Neuronal stem cell (in vitro differentiated cells): ENCODE measurements around the gene C9orf78.
"Not testable (repeated sequence)": the region's sequence is repeated elsewhere in the genome, so short reads cannot be mapped to it uniquely, and the experiment has no call there.

ENCODE experiments used
- DNase-seq: peaks from one replicate; pipeline ENCODE4 v3.0.0-alpha.2; 2013; ENCODE audit warnings: low spot score
- H2AFZ ChIP-seq: one replicate; pipeline ENCODE4 v1.6.1; 2013; ENCODE audit warnings: mild to moderate bottlenecking, low read length, inconsistent platforms
- H2AK5ac ChIP-seq: 2 replicates; pipeline ENCODE4 v1.6.1; 2013; ENCODE audit warnings: low read depth, mild to moderate bottlenecking, inconsistent platforms, low read length, moderate library complexity, mixed read lengths
- H2BK120ac ChIP-seq: 2 replicates; pipeline ENCODE4 v1.6.1; 2013; ENCODE audit warnings: low read depth, mild to moderate bottlenecking, inconsistent platforms, low read length, moderate library complexity, mixed read lengths
- H2BK12ac ChIP-seq: one replicate; pipeline ENCODE4 v1.6.1; 2013; ENCODE audit warnings: low read length, inconsistent platforms
- H2BK15ac ChIP-seq: 2 replicates; pipeline ENCODE4 v1.6.1; 2013; ENCODE audit warnings: mild to moderate bottlenecking, low read length, inconsistent platforms, mixed read lengths
- H2BK5ac ChIP-seq: one replicate; pipeline ENCODE4 v1.6.1; 2013; ENCODE audit warnings: inconsistent platforms, mild to moderate bottlenecking, low read length, moderate library complexity
- H3K14ac ChIP-seq: one replicate; pipeline ENCODE4 v1.6.1; 2013; ENCODE audit warnings: low read length, inconsistent platforms
- H3K18ac ChIP-seq: 2 replicates; pipeline ENCODE4 v1.6.1; 2013; ENCODE audit warnings: low read length, inconsistent platforms
- H3K23ac ChIP-seq: 2 replicates; pipeline ENCODE4 v1.6.1; 2013; ENCODE audit warnings: low read depth, mild to moderate bottlenecking, mixed read lengths, low read length, inconsistent platforms; ENCODE audit not compliant: poor library complexity
- H3K27ac ChIP-seq: replicated peaks from 3 replicates; pipeline ENCODE4 v1.5.1; 2013; ENCODE audit warnings: low read length, inconsistent platforms
- H3K27me3 ChIP-seq, 3 experiments: 2 replicates each; pipeline ENCODE4 v1.6.1; 2013; ENCODE audit warnings: low read length in 3 of 3, mild to moderate bottlenecking in 2 of 3, inconsistent platforms in 1 of 3, low read depth in 1 of 3, mixed read lengths in 1 of 3, moderate library complexity in 1 of 3; ENCODE audit not compliant: control insufficient read depth in 3 of 3, insufficient read depth in 3 of 3
- H3K36me3 ChIP-seq, 2 donors: replicated peaks in 1 of 2; 2 replicates each; pipeline ENCODE4 v1.6.1; 2013; ENCODE audit warnings: low read length in 2 of 2; ENCODE audit not compliant: control insufficient read depth in 2 of 2, insufficient read depth in 2 of 2
- H3K4ac ChIP-seq: 2 replicates; pipeline ENCODE4 v1.6.1; 2013; ENCODE audit warnings: inconsistent platforms, mild to moderate bottlenecking, low read length, moderate library complexity
- H3K4me1 ChIP-seq, 2 donors: 1 replicate in 1 of 2; 2 replicates in 1 of 2; pipeline ENCODE4 v1.6.1; 2013; ENCODE audit warnings: low read length in 2 of 2, low read depth in 1 of 2; ENCODE audit not compliant: control insufficient read depth in 2 of 2, insufficient read depth in 1 of 2
- H3K4me2 ChIP-seq: one replicate; pipeline ENCODE4 v1.6.1; 2013; ENCODE audit warnings: mild to moderate bottlenecking, low read length, inconsistent platforms; ENCODE audit not compliant: insufficient read depth, poor library complexity, severe bottlenecking
- H3K4me3 ChIP-seq, 2 donors: 2 replicates each; pipeline ENCODE4 v1.5.1; 2013; ENCODE audit warnings: low read length in 2 of 2, mild to moderate bottlenecking in 2 of 2, inconsistent platforms in 1 of 2, moderate library complexity in 1 of 2
- H3K79me1 ChIP-seq: one replicate; pipeline ENCODE4 v1.6.1; 2013; ENCODE audit warnings: low read depth, mild to moderate bottlenecking, inconsistent platforms, low read length, moderate library complexity
- H3K9ac ChIP-seq: one replicate; pipeline ENCODE4 v1.6.1; 2013; ENCODE audit warnings: mild to moderate bottlenecking, low read depth, low read length, inconsistent platforms; ENCODE audit not compliant: poor library complexity
- H3K9me3 ChIP-seq, 2 donors: replicated peaks in 1 of 2; 2 replicates each; pipeline versions ENCODE3 to v1.6.1; 2013; ENCODE audit warnings: low read length in 2 of 2, mild to moderate bottlenecking in 2 of 2, inconsistent platforms in 1 of 2, low read depth in 1 of 2, mixed read lengths in 1 of 2, moderate library complexity in 1 of 2; ENCODE audit not compliant: control insufficient read depth in 2 of 2, insufficient read depth in 1 of 2
- H4K8ac ChIP-seq: one replicate; pipeline ENCODE4 v1.6.1; 2013; ENCODE audit warnings: low read depth, mild to moderate bottlenecking, inconsistent platforms, low read length, moderate library complexity
- H4K91ac ChIP-seq: one replicate; pipeline ENCODE4 v1.6.1; 2013; ENCODE audit warnings: low read length, low read depth, mild to moderate bottlenecking, inconsistent platforms; ENCODE audit not compliant: poor library complexity
- WGBS, 2 donors: extraction: QIAGEN DNeasy Blood & Tissue Kit; methylation state at CpG; one replicate each; pipeline ENCODE4 v1.1.7; 2013; ENCODE audit warnings: missing lambda C conversion rate in 2 of 2, mixed read lengths in 1 of 2; ENCODE audit not compliant: insufficient read length in 2 of 2, insufficient replicate concordance in 1 of 2; ENCODE audit errors: extremely low coverage in 2 of 2; 5-methylcytosine and 5-hydroxymethylcytosine counted together

C9orf78 gene

DNA sequence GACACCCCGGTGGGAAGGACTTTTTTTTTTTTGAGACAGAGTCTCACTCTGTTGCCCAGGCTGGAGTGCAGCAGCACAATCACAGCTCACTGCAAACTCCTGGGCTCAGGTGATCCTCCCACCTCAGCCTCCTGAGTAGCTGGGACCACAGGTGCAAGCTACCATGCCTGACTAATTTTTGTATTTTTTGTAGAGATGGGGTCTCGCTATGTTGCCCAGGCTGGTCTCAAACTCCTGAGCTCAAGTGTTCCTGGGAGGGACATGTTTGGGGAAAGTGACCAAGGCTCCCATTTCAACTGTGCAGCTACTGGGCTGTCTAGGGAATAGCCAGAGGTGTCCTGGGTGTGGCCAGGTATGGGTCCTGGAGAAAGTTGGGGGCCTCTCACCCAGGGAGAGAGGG, 39.0 kb downstream of the C9orf78 start:
- not testable (repeated sequence) for H3K79me1 ChIP-seq, H3K36me3 ChIP-seq, DNase-seq, H3K18ac ChIP-seq, H2BK12ac ChIP-seq, H4K91ac ChIP-seq, H2AFZ ChIP-seq, H3K4me1 ChIP-seq, H2BK15ac ChIP-seq, H2BK5ac ChIP-seq, H3K4me3 ChIP-seq, H3K9me3 ChIP-seq, H2BK120ac ChIP-seq, H3K27ac ChIP-seq, H4K8ac ChIP-seq, H3K4me2 ChIP-seq, H2AK5ac ChIP-seq, H3K14ac ChIP-seq, H3K4ac ChIP-seq, H3K9ac ChIP-seq, H3K23ac ChIP-seq
- H3K27me3 ChIP-seq = peaks cover 0 to 19% (median 4%) of the 10 kb centered on the region in 3 experiments
- WGBS, 2 donors = no CpG with 5 or more reads among the region's 2 CpGs

DNA sequence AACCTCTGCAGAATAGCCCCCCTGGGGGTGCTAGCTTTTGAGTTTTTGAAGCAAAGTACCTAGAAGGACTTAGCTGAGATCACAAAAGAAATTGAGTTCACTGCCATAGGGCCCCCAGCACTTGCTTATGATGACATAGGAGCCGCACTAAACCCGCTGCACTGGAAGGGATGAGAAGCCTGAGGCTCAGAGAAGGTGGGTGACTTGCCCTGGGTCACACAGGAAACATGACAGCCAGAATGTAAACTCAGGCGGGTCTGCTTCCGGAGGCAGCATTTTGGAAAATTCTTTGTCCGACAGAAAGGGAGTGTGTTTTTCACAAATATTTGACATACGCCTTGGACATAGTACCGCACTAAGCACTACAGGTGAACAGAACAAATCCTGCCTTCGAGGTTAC, 40.5 kb downstream of the C9orf78 start:
- H4K91ac ChIP-seq = no peak overlapping the region
- no peak overlapping the region for H3K14ac ChIP-seq
- H3K36me3 ChIP-seq = no peaks in the 10 kb centered on the region
- DNase-seq = no peak
- no peak overlapping the region for H3K23ac ChIP-seq
- peaks cover 0 to 19% (median 4%) of the 10 kb centered on the region in 3 experiments for H3K27me3 ChIP-seq
- no peak overlapping the region for H2BK5ac ChIP-seq
- no CpG with 5 or more reads among the region's 8 CpGs for whole genome bisulfite sequencing, 2 donors
- no peak overlapping the region for H3K4ac ChIP-seq
- no peaks in the 10 kb centered on the region for H3K9me3 ChIP-seq
- no peaks in the 10 kb centered on the region for H3K79me1 ChIP-seq
- no peak overlapping the region for H2AFZ ChIP-seq
- no peak overlapping the region for H2BK12ac ChIP-seq
- no peak overlapping the region for H3K4me2 ChIP-seq
- H2AK5ac ChIP-seq = no peak overlapping the region
- H2BK15ac ChIP-seq = no peak overlapping the region
- no peak overlapping the region for H2BK120ac ChIP-seq
- no peak overlapping the region for H4K8ac ChIP-seq
- H3K18ac ChIP-seq = no peak overlapping the region
- H3K4me1 ChIP-seq = no peaks in the 10 kb centered on the region
- no peak overlapping the region for H3K9ac ChIP-seq
- no peak overlapping the region for H3K4me3 ChIP-seq
- H3K27ac ChIP-seq = no peak overlapping the region

DNA sequence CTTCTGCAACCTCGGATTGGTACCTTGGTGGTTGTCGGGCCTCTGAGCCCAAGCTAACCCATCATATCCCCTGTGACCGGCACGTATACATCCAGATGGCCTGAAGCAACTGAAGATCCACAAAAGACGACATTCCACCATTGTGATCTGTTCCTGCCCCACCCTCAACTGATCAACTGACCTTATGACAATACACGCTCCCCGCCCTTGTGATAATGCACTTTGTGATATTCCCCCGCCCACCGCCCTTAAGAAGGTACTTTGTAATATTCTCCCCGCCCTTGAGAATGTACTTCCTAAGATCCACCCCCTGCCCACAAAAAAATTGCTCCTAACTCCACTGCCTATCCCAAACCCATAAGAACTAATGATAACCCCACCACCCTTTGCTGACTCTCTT, 48.6 kb downstream of the C9orf78 start:
- Histone ChIP-seq H3K9ac (no peak overlapping the region), H2AK5ac (no peak overlapping the region), H2BK15ac (no peak overlapping the region), H2BK12ac (no peak overlapping the region), H3K4me1 (no peaks in the 10 kb centered on the region), H3K36me3 (no peaks in the 10 kb centered on the region), H2AFZ (no peak overlapping the region), H3K79me1 (no peaks in the 10 kb centered on the region), H3K27me3 (peaks cover 0 to 21% (median 1%) of the 10 kb centered on the region in 3 experiments), H4K91ac (no peak overlapping the region), H2BK120ac (no peak overlapping the region), H3K4me3 (no peak overlapping the region), H3K27ac (no peak overlapping the region), H4K8ac (no peak overlapping the region), H3K4ac (no peak overlapping the region), H3K4me2 (no peak overlapping the region), H2BK5ac (no peak overlapping the region), H3K23ac (no peak overlapping the region), H3K14ac (no peak overlapping the region), H3K9me3 (no peaks in the 10 kb centered on the region), H3K18ac (no peak overlapping the region)
- no CpG with 5 or more reads among the region's 10 CpGs for WGBS, 2 donors
- DNase-seq = no peak

DNA sequence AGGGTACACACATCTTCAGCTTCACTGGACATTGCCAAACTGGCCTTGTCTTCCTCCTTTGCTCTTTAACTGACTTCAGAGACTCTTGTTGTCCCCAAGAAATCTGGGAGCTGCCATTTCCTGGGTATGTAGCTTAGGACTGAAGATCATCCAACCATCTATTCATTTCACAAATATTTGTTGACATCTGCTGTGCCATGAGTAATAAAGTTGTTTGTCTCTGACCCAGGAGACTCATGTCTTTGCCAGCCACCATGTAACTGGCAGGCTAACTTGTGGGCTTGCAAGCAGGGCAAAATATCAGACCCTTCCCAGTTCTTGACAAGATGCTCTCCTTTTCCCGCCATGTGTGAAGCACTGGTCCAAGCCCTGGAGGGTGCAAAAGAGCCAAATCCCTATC, 49.2 kb downstream of the C9orf78 start:
- Histone ChIP-seq H4K8ac (no peak overlapping the region), H4K91ac (no peak overlapping the region), H2AK5ac (no peak overlapping the region), H3K27ac (no peak overlapping the region), H3K4ac (no peak overlapping the region), H3K36me3 (no peaks in the 10 kb centered on the region), H2AFZ (no peak overlapping the region), H2BK5ac (no peak overlapping the region), H3K79me1 (no peaks in the 10 kb centered on the region), H3K27me3 (peaks cover 0 to 21% (median 1%) of the 10 kb centered on the region in 3 experiments), H3K4me2 (no peak overlapping the region), H3K4me3 (no peak overlapping the region), H3K18ac (no peak overlapping the region), H2BK12ac (no peak overlapping the region), H2BK15ac (no peak overlapping the region), H2BK120ac (no peak overlapping the region), H3K4me1 (no peaks in the 10 kb centered on the region), H3K14ac (no peak overlapping the region), H3K9me3 (no peaks in the 10 kb centered on the region), H3K9ac (no peak overlapping the region), H3K23ac (no peak overlapping the region)
- no peak for DNase-seq
- WGBS, 2 donors = no CpG with 5 or more reads among the region's 1 CpG
